OCI-LY1 (cell line): ENCODE data around the gene APCDD1.

ENCODE experiments used
- CTCF ChIP-seq: fragments of 200-600 bp; sonication (generic), shearing (Covaris generic); IDR thresholded peaks from 2 replicates; pipeline ENCODE4 v1.5.1; 2017; ENCODE audit warnings: mild to moderate bottlenecking, antibody characterized with exemption, low read length, moderate library complexity, mixed read lengths
- EZH2 ChIP-seq: fragments of 200-600 bp; sonication (generic), shearing (Covaris generic); IDR thresholded peaks from 2 replicates; pipeline ENCODE4 v1.8.0; 2017; ENCODE audit warnings: borderline replicate concordance, mixed run types, mild to moderate bottlenecking, antibody characterized with exemption, low read length, moderate library complexity, mixed read lengths

GRCh38 chr18:10530852-10531251 is 76.4 kb downstream of the APCDD1 start:
- TF ChIP-seq EZH2 (no peak), CTCF (no peak)
